ENCODE data around the gene PHACTR3.

Gene PHACTR3

GRCh38 chr20:59668926-59669850 is 64.8 kb downstream of the PHACTR3 start:
- DNase-seq (ENCODE audit: extremely low read depth in 1 of 2, low read depth in 1 of 2): no peak

GRCh38 chr20:59670786-59671492 is 66.6 kb downstream of the PHACTR3 start:
- no peak for DNase-seq (ENCODE audit: extremely low read depth in 1 of 2, low read depth in 1 of 2)

- DNase-seq (ENCODE audit: extremely low read depth in 1 of 2, low read depth in 1 of 2): no peak
Observed at GRCh38 chr20:59671661-59672471, 67.5 kb downstream of the PHACTR3 start.

- no peak for DNase-seq (ENCODE audit: extremely low read depth in 1 of 2, low read depth in 1 of 2)
Observed at GRCh38 chr20:59672576-59672975, 68.2 kb downstream of the PHACTR3 start.

- no peak for DNase-seq (ENCODE audit: extremely low read depth in 1 of 2, low read depth in 1 of 2)
Observed at GRCh38 chr20:59673288-59673997, 69.1 kb downstream of the PHACTR3 start.

- no peak for DNase-seq (ENCODE audit: extremely low read depth in 1 of 2, low read depth in 1 of 2)
Observed at GRCh38 chr20:59673998-59674445, 69.7 kb downstream of the PHACTR3 start.

GRCh38 chr20:59676126-59676850 is 71.9 kb downstream of the PHACTR3 start:
- DNase-seq (ENCODE audit: extremely low read depth in 1 of 2, low read depth in 1 of 2): no peak

- DNase-seq (ENCODE audit: extremely low read depth in 1 of 2, low read depth in 1 of 2): no peak
Observed at GRCh38 chr20:59676851-59677182, 72.5 kb downstream of the PHACTR3 start.

GRCh38 chr20:59677586-59677985 is 73.2 kb downstream of the PHACTR3 start:
- DNase-seq (ENCODE audit: extremely low read depth in 1 of 2, low read depth in 1 of 2): no peak

GRCh38 chr20:59678288-59678687 is 73.9 kb downstream of the PHACTR3 start:
- no peak for DNase-seq (ENCODE audit: extremely low read depth in 1 of 2, low read depth in 1 of 2)

GRCh38 chr20:59678951-59679350 is 74.6 kb downstream of the PHACTR3 start:
- DNase-seq (ENCODE audit: extremely low read depth in 1 of 2, low read depth in 1 of 2): no peak

GRCh38 chr20:59680148-59680650 is 75.9 kb downstream of the PHACTR3 start:
- DNase-seq (ENCODE audit: extremely low read depth in 1 of 2, low read depth in 1 of 2): no peak

GRCh38 chr20:59680852-59681251 is 76.5 kb downstream of the PHACTR3 start:
- no peak for DNase-seq (ENCODE audit: extremely low read depth in 1 of 2, low read depth in 1 of 2)

GRCh38 chr20:59682603-59683002 is 78.3 kb downstream of the PHACTR3 start:
- no peak for DNase-seq (ENCODE audit: extremely low read depth in 1 of 2, low read depth in 1 of 2)

- no peak for DNase-seq (ENCODE audit: extremely low read depth in 1 of 2, low read depth in 1 of 2)
Observed at GRCh38 chr20:59683181-59683580, 78.8 kb downstream of the PHACTR3 start.

- no peak for DNase-seq (ENCODE audit: extremely low read depth in 1 of 2, low read depth in 1 of 2)
Observed at GRCh38 chr20:59684685-59685242, 80.4 kb downstream of the PHACTR3 start.

GRCh38 chr20:59686404-59687346 is 82.3 kb downstream of the PHACTR3 start:
- DNase-seq (ENCODE audit: extremely low read depth in 1 of 2, low read depth in 1 of 2): no peak

GRCh38 chr20:59688356-59688755 is 84.0 kb downstream of the PHACTR3 start:
- DNase-seq (ENCODE audit: extremely low read depth in 1 of 2, low read depth in 1 of 2): no peak
